GF-D8 (cell line): Measurements from ENCODE around the gene GEMIN8.

Source experiments
- DNase-seq: peaks from one replicate; lab custom pipeline; 2025; lab: John Stamatoyannopoulos, UW

Gene GEMIN8

DNA sequence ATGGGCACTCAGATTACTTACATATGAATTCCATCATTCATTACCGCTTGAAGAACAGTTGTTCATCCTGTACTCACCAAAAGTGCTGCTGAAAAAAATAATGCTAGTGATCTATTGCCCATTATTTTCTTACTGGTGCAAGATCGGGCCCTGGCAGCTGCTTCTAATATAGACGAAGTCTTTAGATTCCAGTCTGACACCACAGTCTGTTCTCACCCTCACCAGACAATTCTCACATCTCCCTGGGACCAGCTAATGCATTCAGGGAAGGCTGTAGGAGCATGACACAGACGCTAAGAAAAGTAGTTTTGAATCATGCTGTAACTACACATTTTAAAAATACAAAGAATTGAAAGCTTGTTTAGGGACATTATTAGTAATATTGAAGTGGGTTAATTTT is 13.8 kb downstream of the GEMIN8 start:
- DNase-seq = no peak

- DNase-seq = no peak
These were observed 14.4 kb downstream of the GEMIN8 start for GRCh38 chrX:14015294-14015693.

- no peak for DNase-seq
These were observed 15.2 kb downstream of the GEMIN8 start for GRCh38 chrX:14014526-14014925.

GRCh38 chrX:14013054-14013453 is 16.6 kb downstream of the GEMIN8 start:
- DNase-seq = no peak

DNA sequence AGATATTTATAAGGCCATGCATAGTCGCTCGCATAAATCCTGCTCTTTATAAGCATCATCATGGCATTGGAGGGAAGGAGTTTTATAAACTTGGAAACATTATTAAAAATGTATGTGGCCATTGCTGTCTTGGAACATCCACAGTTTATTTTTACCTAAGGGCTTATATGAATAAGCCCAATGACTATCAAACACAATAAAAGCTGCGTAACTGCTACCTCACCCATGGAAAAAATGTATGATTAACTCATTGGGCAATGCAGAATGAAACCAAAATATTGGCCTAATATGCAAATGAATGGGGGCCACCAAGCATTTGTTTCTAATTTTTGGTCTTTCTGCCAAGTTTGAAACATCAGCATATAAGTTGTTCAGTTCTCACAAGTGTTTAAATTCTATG is 19.1 kb downstream of the GEMIN8 start:
- DNase-seq = no peak

DNA sequence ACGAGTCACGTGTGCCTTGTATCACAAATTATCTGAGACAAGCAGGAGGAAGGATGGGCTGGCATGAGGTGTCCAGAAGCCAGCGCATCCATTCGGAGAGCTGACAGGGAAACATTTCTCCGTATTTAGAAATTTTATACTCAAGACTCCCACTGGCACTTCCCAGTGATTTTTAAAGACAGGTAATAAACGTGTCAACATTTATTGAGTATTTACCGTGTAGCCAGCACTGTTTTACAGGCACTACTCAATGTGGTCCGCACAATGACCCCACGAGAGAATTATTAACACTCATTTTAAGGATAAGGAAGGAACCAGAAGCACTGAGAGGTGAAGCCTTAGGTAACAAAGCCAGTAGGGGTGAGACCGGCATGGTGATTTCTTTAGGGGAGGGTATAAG is 23.2 kb downstream of the GEMIN8 start:
- no peak for DNase-seq

DNA sequence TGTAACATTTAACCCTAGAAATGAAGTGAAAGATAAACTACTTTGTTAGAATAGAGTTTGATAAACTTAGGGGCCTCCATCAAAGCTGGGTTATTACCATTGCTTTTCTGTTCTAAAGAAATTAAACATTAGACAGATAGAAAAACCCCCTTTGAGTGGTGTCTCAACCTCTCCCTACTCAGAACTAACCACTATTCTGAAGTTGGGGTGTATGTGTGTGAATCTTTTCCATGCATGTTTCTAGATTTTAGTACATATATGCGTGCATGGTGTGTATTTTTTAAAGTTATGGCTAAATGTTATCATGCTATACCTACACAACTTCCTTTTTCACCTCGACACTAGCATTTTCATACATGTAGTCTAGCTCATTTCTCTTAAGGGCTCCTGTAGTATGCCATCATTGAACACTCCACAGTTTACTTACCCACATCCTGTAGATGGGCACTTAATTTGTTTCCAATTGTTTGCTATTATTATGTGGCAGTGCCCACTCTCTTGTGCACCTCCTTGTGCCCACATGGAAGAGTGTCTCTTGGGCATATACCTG is 25.7 kb downstream of the GEMIN8 start:
- no peak for DNase-seq

DNA sequence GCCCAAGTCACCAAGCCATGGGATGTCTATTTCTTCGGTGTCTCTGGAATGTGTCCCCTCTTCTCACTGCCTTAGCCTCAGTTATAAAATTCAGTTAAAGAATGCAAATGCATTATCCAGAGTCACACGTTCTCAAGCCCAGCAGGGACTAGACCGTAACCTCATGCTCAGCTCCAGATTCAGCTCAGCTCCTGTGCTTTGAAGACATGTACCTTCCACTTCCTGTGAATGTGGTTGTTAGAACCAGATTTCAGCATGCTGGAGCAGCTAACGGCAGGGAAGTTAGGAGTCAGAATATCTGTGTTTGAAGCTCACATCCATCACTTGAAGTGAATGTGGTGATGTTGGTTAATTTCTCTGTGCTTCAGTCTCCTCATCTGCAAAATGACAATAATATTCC is 26.7 kb downstream of the GEMIN8 start:
- no peak for DNase-seq

DNA sequence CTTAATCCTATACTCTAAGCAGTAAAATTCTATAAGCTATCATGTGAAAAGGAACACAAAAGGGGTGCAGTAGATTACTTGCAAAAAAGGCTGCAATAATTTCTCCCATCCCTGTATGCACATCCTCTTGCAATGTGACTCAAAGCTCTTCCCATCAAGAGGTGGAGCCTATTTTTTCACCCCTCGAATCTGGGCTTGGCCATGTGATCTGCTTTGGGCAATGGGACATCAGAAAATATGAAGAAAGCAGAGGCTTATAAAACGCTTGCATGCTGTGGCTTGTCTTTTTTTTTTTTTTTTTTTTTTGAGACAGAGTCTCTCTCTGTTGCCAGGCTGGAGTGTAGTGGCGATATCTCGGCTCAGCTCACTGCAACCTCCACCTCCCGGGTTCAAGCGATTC is 33.0 kb downstream of the GEMIN8 start:
- no peak for DNase-seq

GRCh38 chrX:13994536-13995080 is 35.1 kb downstream of the GEMIN8 start:
- no peak for DNase-seq

- no peak for DNase-seq
These were observed 35.6 kb downstream of the GEMIN8 start for GRCh38 chrX:13994104-13994503.

DNA sequence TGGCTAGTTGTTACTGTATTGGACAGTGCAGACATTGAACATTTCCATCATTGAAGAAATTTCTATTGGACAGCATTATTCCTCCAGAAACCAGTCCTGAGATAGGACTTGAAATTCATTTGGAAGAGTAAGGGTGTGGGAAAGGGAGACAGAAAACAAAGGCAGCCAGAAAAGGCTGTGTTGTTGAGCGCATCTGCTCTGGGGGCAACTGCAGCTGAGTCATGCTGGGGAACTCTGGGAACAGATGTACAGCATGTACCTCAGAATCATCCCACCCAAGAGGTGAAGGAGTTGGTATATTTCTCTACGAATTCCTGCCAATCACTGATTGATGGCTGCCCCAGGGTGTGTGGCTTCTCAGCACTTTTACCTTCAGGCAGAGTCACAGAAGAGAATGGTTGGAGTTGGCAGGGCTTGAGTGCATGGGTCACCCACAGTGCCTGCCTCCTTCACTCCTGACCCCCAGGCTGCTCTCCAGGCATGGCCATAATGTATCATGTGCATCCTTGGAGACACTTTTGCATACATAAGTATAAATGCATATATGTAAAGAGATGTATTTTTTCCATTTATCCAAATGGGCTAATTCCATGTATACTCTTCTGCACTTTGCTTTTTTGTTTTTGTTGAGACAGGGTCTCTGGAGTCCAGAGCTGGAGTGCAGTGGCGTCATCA is 39.4 kb downstream of the GEMIN8 start:
- DNase-seq = no peak

DNA sequence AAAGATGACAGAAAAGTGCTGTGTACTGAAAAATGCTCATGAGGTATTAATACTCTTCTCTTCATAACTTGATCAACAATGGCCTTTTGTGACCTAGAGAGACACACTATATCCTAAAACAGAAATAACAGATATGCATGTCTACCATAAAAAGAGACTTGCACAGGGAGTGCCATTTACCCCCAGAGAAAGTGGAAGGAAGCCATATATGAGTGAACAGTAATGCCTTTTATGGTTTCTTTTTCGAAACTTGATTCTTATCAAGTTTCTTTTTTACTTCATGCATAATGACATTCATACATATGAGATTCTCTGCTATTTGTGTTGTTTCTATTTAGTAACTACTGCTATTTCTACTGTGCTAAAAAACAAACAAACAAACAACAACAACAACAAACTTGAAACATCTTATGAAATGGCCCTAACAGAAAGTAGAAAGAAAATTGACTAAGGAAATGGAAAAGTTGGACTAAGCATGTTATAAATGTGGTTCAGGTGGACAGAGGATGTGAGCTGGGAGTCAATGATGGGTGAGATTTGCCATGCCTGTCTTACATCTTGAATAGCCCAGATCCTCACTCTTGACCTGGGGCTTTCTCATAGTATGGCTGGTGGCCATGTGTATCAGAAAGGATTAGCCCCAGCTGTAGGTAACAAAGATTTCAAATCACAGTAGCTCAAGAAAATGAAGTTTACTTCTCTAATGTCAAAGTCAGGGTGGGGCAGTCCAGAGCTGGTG is 43.8 kb downstream of the GEMIN8 start:
- no peak for DNase-seq

- DNase-seq = no peak
These were observed 46.0 kb downstream of the GEMIN8 start for GRCh38 chrX:13983734-13984133.

DNA sequence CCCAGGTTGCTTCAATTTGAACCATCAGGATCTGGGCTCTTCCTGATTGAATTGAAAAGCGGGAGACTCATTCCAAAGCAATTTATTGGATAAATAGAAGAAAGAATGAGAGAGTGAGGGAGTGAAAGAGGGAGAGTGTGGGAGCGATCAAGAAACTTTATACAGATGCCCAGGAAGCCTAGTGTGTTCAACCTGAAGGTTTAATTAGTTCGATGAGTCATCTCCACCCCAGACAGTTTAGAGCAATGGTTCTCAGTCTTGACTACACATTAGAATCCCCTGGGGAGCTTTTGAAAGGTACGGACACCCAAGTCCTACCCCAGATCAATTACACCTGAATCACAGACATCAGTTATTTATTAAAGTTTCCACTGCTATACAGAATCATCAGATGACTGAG is 61.5 kb downstream of the GEMIN8 start:
- DNase-seq = no peak

- no peak for DNase-seq
These were observed 62.1 kb downstream of the GEMIN8 start for GRCh38 chrX:13967636-13968035.

- DNase-seq = no peak
These were observed 62.9 kb downstream of the GEMIN8 start for GRCh38 chrX:13966793-13967125.

GRCh38 chrX:13966071-13966792 is 63.5 kb downstream of the GEMIN8 start:
- no peak for DNase-seq

DNA sequence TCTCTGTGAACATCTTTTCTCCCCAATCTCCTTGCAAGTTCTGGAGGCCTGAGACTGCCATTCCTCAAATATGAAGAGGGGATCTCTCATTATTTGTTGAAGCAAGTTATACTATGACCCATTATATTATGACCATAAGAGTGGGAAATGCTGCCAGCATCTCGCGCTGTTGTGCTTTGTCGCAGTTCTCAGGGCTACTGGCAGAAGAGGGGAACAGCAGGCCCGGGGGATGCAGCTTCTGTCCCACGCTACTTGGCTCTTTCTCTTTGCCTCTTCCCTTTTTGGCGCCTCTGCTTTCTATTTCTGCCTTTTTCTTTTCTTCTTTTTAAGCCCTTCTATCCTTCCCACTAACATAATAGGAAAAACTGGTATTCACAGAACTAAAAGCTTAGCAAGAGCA is 64.2 kb downstream of the GEMIN8 start:
- no peak for DNase-seq

DNA sequence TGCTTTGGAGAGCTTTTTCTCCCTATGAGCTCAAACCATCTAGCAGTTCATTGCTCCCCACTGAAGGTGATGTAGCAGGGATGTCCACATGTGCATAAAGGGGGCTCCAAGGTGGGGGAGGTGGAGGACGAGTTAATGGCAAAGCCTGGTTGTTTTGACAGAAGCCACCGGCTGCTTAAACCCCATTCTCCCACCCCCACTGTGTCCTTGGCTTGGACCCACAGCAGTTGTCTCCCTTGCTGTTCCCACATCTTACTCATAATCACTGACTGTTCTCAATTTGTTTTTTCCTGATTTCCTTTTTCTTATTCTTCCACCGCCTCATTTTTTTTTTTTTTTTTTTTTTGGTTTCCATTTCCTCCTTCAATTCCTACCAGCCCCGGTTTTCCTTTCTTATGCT is 72.7 kb downstream of the GEMIN8 start:
- no peak for DNase-seq
